ES-I3 (cell line): ENCODE data around the gene C12orf42.

Experiments
- H3K36me3 ChIP-seq: 2 replicates; pipeline ENCODE4 v1.6.1; 2013; ENCODE audit warnings: mild to moderate bottlenecking, low read length, control low read depth, moderate library complexity; ENCODE audit not compliant: insufficient read depth
- H3K4me1 ChIP-seq: 2 replicates; pipeline ENCODE4 v1.6.1; 2013; ENCODE audit warnings: mild to moderate bottlenecking, control low read depth, low read length; ENCODE audit not compliant: insufficient read depth
- H3K9ac ChIP-seq: 2 replicates; pipeline ENCODE4 v1.6.1; 2013; ENCODE audit warnings: low read depth, mild to moderate bottlenecking, low read length, moderate library complexity
- H3K9me3 ChIP-seq: 2 replicates; pipeline ENCODE4 v1.6.1; 2013; ENCODE audit warnings: mild to moderate bottlenecking, low read length, moderate library complexity; ENCODE audit not compliant: control insufficient read depth, insufficient read depth

Gene C12orf42

DNA sequence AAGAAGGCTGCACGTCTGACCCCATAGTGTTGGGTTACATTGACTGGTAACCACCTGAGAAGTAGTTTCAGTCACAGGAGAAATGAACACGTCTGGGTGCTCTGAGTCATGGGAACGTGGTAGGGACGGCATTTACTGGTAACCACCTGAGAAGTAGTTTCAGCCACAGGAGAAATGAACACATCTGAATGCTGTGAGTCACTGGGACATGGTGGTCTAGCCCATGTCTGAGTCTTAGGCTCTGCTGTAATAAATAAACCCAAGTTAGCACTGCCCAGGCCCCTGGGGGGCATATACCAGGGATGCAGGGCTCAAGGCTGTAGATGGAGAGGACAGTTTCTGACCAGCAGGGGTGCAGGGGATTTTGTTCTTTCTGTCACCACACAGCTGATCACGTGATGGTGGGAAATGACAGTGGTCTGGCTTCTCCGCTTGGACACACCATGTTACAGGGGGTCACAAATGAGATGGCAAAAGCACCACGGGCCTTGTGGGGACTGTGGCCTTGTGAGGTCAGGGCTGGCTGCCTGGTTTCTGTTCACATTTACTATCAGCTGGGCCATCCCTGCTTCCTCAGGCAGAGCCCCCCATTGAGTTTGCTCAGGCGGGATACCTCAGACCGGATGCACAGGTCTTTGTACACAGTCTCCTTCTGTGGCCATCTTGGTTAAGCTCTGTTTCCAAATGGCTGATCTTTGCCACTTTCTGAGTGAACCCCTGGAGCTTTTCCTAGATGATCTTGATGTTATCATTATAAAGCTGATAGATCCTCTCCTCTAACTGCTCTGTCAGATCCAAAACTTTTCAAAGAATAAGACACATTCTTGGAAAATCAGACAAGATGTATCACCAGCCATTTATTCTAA, 9.8 kb upstream of the C12orf42 start:
- no peak overlapping the region for H3K9ac ChIP-seq
- no peaks in the 10 kb centered on the region for H3K4me1 ChIP-seq
- H3K9me3 ChIP-seq: no peaks in the 10 kb centered on the region
- H3K36me3 ChIP-seq: no peaks in the 10 kb centered on the region

DNA sequence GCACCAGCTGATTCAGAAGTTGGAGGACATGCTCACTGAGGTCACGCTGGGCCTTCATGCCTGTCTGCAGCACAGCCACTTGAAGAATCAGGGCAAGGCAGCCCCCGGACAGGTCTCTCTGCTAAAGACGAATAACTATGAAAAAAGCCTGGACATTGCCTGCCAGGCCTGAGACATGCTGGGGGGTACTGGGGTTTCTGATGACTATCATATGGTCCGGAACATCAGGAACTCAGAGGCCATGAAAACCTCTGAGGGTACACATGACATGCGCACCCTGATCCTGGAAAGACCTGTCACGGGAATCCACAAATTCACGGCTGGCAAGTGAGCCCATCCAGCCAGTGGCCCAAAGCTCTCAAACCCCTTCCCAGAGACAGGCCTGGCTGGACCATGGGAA, 8.8 kb upstream of the C12orf42 start:
- Histone ChIP-seq H3K9ac (no peak overlapping the region), H3K4me1 (no peaks in the 10 kb centered on the region), H3K36me3 (no peaks in the 10 kb centered on the region), H3K9me3 (no peaks in the 10 kb centered on the region)

DNA sequence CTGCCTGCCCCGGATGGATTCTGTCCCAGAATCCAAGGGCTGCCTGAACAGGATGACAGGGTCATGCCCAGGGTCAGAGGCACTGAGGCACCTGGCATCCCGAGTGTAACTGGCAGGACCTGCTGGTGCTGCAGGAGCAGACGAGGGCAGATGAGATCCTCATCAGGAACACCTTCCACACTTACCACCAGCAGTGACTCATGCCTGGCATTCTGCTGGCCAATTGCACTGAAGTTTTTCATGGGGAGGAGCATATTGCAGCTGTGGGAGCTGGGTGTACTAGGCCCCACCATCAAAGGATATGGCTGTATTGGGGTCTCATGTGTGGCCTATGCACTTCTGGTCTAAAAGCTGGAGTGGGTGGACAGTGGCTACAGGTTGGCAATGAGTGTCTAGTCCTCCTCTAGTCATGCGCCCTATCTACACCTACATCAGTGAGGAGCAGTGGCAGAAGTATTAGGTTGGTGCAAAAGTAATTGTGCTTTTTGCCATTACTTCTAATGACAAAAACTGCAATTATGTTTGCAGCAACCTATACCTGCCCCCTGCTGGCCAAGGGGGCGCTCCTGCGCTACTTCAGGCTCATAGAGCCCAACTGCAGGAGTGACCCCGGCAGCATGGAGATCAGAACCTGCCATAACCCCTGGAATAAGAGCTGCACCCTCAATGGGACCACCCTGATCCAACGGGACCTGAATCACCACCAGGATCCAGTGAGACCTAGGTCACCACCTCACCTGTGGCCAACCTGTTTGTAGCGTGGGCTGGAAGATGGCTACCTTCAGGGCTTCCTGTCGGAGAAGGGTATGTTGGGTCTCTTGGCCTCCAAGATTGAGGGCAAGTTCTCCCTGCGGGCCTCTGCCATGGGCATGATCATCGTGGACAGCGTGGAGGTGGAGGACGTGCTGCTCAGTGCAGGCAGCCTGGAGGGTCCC, 8.0 kb upstream of the C12orf42 start:
- no peak overlapping the region for H3K9ac ChIP-seq
- no peaks in the 10 kb centered on the region for H3K4me1 ChIP-seq
- H3K9me3 ChIP-seq: no peaks in the 10 kb centered on the region
- no peaks in the 10 kb centered on the region for H3K36me3 ChIP-seq

GRCh38 chr12:103501447-103501846, 5.7 kb upstream of the C12orf42 start:
- no peaks in the 10 kb centered on the region for H3K4me1 ChIP-seq
- H3K9ac ChIP-seq: no peak overlapping the region
- H3K9me3 ChIP-seq: no peaks in the 10 kb centered on the region
- H3K36me3 ChIP-seq: no peaks in the 10 kb centered on the region

DNA sequence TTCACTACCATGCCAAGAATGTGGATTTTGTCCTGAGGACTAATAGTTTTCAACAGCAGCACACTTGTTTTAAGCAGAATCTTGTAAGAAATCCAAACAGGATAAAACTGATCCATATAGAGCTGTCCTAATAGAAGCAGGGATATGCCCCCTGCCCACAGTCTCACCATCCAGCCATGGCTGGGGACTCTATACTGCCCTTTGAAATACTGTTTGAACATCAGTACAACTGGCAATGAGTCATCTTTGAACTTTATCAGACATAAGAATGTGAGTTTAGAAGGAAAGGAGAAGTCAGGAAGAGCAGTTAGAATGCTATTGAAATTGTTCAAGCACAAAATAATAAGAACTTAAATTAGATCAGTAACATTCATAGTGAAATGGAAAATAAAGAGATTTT, 3.8 kb upstream of the C12orf42 start:
- Histone ChIP-seq H3K9me3 (no peaks in the 10 kb centered on the region), H3K36me3 (no peaks in the 10 kb centered on the region), H3K9ac (no peak overlapping the region), H3K4me1 (no peaks in the 10 kb centered on the region)

DNA sequence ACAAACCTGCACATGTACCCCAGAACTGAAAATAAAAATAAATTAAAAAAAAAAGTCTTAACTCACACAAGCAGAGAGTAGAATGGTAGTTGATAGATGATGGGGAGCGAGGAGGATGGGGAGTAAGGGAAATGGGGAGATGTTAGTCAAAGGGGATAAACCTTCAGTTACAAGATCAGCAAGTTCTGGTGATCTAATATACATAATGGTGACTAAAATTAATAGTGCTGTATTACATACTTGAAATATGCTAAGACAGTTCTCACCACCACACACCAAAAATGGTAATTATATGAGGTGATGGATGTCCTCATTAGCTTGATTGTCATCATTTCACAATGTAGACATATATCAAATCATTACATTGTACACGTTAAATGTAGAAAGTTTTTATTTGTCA, 3.2 kb upstream of the C12orf42 start:
- no peaks in the 10 kb centered on the region for H3K9me3 ChIP-seq
- no peak overlapping the region for H3K9ac ChIP-seq
- H3K36me3 ChIP-seq: no peaks in the 10 kb centered on the region
- H3K4me1 ChIP-seq: no peaks in the 10 kb centered on the region

DNA sequence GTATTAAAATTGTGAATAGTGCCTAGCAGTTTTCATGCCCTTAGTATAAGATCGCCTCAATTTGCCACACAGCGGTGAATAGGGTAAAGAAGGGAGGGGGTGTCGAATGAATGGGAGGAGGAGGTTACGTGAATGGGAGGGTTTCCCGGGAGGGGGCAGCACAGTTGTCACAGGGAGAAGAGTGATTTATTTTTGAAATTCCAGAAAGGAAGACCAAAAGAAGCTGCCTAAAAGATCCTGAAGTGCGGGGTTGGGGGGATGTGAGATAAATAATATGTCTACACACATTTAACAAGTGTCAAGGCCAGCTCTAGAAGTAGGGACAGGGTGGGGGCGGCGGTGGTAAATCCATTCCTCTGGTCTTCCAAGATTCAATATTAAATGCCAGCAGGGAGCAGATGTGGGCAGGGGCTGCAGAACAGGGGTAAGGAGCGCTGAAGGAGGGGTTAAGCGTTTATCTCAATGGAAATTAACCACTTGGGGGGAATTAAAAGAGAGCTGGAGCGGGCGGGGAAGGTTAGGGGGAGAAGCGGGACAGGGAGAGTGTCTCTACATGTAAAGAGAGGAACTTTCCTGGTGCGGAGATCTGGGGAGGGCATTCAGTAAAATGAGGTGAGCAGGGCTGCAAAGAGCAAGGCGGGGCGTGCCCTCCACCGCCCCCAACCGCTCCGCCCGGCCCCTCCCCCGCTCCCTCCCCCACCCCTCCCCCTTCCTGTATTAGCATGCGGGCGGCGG, 867 bp downstream of the C12orf42 start:
- no peaks in the 10 kb centered on the region for H3K4me1 ChIP-seq
- H3K36me3 ChIP-seq: no peaks in the 10 kb centered on the region
- no peaks in the 10 kb centered on the region; the same call in 1 of the 2 replicates for H3K9me3 ChIP-seq
- peak overlapping the region; percentile 51; the same call in 1 of the 2 replicates for H3K9ac ChIP-seq

DNA sequence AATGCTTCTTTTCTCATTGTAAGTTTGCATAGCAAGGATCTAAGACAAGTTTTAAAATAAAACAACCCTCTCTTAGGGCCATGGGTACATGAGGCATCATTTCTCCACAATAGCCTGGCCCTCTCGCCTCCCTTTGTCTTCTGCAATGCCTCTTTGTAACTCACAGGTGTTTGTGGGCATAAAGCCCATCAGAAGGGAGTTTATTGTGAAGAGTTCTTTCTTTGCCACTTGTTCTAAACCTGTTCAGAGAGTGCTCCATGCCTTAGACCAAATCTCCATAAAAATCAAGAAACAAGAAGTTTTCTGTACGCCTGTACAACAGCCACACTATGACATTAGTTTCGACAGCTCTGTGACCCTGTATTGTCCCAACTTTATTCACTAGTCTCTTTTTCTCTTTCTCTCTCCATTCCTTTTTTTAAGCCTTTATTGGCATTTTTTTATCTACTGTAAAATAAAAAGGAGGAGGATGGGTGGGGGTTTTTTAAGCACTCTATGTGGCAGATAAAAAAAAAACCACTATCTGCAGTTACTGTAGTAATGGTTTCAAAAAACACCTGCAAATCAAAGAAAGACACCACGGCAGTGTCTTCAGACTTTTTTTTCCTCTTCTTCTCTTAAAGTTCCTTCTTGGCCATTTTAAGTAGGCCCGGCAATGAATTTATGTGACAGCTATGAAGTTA, 1.6 kb downstream of the C12orf42 start:
- H3K4me1 ChIP-seq: no peaks in the 10 kb centered on the region
- H3K9ac ChIP-seq: no peak overlapping the region
- no peaks in the 10 kb centered on the region; the same call in 1 of the 2 replicates for H3K9me3 ChIP-seq
- H3K36me3 ChIP-seq: no peaks in the 10 kb centered on the region

DNA sequence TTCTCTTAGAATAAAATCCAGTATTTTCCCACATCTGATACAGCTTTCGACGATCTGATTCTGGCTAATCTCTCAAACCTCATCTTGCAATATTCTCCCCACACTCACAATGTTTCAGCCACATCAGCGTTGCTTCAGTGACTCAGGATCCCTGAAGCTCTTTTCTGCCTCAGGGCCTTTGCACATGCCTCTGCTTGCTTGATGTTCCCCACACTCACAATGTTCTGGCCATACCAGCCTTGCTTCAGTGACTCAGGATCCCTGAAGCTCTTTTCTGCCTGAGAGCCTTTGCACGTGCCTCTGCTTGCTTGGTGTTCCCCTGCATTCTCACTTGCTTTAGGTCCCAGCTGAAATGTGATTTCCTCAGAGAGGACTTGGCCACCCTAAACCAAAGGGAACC, 2.6 kb downstream of the C12orf42 start:
- no peaks in the 10 kb centered on the region; the same call in 1 of the 2 replicates for H3K9me3 ChIP-seq
- H3K9ac ChIP-seq: no peak overlapping the region
- no peaks in the 10 kb centered on the region for H3K36me3 ChIP-seq
- no peaks in the 10 kb centered on the region for H3K4me1 ChIP-seq

- no peak overlapping the region for H3K9ac ChIP-seq
- no peaks in the 10 kb centered on the region for H3K36me3 ChIP-seq
- no peaks in the 10 kb centered on the region; the same call in 1 of the 2 replicates for H3K9me3 ChIP-seq
- no peaks in the 10 kb centered on the region for H3K4me1 ChIP-seq
Measured at GRCh38 chr12:103482365-103482764, 13.4 kb downstream of the C12orf42 start.

GRCh38 chr12:103475073-103475472, 20.7 kb downstream of the C12orf42 start:
- Histone ChIP-seq H3K9ac (no peak overlapping the region), H3K9me3 (no peaks in the 10 kb centered on the region; the same call in 1 of the 2 replicates), H3K4me1 (no peaks in the 10 kb centered on the region), H3K36me3 (no peaks in the 10 kb centered on the region)

GRCh38 chr12:103470664-103471063, 25.1 kb downstream of the C12orf42 start:
- no peaks in the 10 kb centered on the region for H3K36me3 ChIP-seq

GRCh38 chr12:103469719-103470118, 26.0 kb downstream of the C12orf42 start:
- Histone ChIP-seq H3K9me3 (no peaks in the 10 kb centered on the region), H3K9ac (no peak overlapping the region), H3K4me1 (no peaks in the 10 kb centered on the region; the same call in 1 of the 2 replicates), H3K36me3 (no peaks in the 10 kb centered on the region)

More at GRCh38 chr12:103470664-103471063, 25.1 kb downstream of the C12orf42 start:
- no peak overlapping the region for H3K9ac ChIP-seq
- H3K9me3 ChIP-seq: no peaks in the 10 kb centered on the region
- no peaks in the 10 kb centered on the region; the same call in 1 of the 2 replicates for H3K4me1 ChIP-seq
